ENCODE results near the gene GALNTL6.
A peak's percentile ranks its signal among the peaks of the same experiment; 100 is the strongest.

GALNTL6 gene

GRCh38 chr4:172578712-172579111, 765.5 kb downstream of the GALNTL6 start:
- DNase-seq, result no peak

DNA sequence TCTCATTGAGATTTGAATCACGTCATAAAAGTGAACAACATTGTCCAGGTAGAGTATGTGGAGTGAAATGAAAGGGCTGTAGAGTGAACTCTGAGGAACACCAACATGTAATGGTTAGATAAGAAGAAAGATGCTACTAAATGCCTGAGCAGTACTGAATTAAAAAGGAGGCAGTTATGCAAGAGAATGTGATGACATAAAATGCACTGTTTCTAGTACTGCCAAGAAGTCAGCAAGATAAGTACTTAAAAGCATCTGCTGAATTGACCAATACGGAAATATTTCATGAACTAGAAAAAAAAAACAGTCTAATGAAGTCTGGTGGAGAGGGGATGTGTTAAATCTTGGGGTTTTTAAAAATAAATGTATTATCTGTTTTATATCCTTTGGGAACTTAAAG, 771.6 kb downstream of the GALNTL6 start:
- no peak for DNase-seq

DNA sequence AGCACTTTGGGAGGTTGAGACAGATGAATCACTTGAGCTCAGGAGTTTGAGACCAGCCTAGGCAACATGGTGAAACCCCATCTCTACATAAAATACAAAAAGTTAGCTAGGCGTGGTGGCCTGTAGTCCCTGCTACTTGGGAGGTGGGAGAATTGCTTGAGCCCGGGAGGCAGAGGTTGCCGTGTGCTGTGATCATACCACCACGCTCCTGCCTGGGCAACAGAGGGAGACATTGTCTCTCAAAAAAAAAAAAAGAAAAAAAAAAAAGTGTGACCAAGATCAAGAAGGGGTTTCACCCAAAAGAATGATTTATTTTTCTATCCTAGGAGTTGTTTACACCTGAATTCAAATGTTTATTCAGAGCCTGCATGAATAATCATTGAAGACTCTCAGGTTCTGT, 783.0 kb downstream of the GALNTL6 start:
- no peak for DNase-seq

DNA sequence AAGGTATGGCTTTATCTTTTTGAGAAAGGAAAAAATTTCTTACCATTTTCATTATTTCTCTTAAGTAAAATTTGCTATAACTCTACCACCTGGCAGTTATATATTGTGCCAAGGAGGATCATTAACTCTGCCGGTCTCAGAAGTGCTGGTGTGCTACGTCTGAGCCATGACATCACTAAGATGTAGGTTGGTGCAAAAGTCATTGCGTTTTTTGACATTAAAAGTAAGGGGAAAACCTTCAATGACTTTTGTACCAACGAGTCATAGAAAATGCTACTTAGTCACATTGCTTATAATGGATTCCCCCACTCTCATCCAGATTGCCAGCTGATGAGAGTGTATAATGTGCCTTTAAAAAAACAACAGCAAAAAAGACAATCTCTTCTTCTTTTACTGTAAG, 786.4 kb downstream of the GALNTL6 start:
- peak; percentile 6 for DNase-seq

- no peak for DNase-seq
These were observed 788.0 kb downstream of the GALNTL6 start for GRCh38 chr4:172601195-172601594.

- DNase-seq, result no peak
These were observed 806.0 kb downstream of the GALNTL6 start for GRCh38 chr4:172619218-172619617.

GRCh38 chr4:172619798-172620197, 806.6 kb downstream of the GALNTL6 start:
- no peak for DNase-seq

DNA sequence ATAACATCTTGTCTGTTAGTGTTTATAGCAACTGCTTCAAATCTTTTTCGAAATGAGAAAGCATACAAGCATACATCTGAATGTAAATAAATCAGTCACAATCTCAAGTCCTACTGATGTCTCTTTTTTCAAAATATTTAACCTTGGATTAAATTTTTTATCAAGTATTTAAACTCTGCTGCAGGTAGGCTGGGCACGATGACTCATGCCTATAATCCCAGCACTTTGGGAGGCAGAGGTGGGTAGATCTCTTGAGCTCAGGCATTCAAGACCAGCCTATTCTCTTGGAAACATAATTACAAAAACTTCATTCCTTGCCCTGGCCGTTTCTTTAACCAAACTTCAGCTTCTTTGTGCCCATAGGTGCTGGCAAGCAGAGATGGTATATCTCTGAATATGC, 815.1 kb downstream of the GALNTL6 start:
- no peak for DNase-seq

DNA sequence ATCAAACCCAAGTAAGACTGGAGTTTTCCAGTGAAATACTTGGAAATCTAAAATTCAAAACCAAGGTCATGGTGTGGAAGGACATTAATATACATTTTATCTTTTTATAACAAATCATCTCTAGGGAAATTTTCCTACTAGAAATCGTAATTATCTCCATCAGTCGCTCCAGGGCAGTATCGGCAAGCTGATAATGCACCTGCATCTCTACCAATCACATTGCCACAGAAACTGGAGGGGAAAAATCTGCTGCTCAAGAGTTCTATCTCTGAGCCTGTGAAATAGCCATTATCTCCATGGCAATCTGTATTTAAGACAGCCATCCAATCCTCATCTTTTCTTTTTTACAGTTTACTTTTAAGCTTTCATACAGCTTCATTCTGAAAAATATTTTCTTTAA, 817.1 kb downstream of the GALNTL6 start:
- no peak for DNase-seq

GRCh38 chr4:172631832-172632231, 818.6 kb downstream of the GALNTL6 start:
- no peak for DNase-seq

DNA sequence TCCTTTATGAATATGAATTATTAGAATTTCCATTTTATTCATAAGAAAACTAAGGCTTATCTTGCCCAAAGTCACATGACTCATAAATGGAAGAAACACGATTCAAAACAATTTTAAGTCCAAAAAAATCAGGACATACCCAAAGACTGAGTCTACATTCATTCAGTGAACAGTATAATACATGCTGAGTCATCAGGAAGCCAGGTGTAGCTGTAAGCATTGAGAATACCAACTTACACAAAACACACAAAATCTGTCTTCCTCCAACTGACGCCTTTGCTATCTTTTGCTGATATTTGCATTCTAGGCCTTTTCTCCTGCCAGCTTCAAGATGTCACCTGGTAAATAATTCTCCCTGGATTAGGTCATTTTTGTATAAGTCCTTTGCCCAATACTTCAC, 835.3 kb downstream of the GALNTL6 start:
- peak; percentile 2 for DNase-seq

DNA sequence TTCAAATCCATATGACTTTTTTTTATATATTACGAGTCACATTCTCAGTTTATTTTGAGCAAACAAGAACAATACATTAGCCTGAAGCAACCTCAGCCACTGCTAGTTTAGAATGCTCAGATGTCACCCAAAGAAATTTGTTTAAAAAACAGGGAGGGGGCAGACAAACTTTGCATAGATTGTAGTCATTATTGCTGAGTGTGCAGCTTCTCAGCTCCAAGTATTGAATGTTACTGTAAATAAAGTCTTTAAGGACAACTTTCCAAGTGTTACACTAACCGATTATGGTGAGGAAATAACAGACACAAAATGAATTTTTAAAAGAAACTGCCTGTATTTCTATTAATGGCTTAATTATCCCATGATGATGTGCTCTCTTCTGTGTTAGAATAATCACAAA, 835.9 kb downstream of the GALNTL6 start:
- no peak for DNase-seq

DNA sequence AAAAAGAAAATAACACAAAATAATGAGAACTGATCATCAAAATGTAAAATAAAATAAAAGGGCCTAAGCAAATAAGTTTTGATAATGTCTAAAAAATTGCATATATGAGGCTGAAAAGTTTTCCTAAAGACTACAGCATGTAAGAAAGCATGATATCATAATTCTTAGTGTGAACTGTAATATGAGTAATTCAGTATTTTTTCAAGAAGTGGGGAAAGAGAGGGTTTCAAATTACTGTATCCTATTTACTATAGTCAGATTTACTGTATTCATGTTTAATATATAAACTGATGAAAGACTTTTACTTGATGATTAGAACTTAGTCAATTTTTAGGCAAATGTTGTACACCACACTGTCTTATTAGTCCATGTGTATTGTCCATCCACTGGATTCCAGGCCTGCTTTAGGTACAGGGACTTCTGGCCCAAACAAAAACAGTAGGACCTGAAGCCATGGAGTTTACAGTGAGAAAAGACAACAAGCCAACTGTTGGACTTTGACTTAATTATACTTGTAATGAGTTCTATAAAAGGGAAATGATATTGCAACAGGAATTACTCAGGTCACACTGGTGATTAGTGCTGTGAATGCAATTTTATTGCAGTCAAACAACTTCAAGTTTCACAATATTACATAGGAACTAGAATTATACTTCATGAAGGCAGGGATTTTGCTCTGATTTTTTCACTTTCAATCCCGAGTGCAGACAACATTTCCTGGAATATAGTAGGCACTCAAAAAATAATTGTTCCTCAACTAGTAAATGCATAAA, 837.7 kb downstream of the GALNTL6 start:
- DNase-seq, result no peak

DNA sequence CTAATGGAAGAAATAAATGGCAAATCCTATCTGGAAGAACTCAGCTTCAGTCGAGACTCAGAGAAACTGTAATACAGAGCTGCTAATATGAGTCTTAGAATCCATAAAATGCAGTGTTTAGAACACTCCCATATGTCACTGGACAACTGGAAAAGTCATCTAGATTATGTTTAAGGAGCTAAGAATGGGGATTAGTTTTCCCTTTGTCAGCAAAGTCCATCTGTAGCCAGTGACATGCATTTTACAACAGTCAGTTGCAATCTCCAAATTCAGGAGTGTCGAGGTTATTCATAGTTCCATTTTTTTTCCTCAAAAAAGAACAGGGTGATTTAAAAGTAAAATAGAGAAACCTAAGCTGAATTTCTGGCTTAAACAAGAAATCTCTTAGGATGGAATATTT, 838.8 kb downstream of the GALNTL6 start:
- no peak for DNase-seq

- no peak for DNase-seq
These were observed 839.2 kb downstream of the GALNTL6 start for GRCh38 chr4:172652369-172652768.

DNA sequence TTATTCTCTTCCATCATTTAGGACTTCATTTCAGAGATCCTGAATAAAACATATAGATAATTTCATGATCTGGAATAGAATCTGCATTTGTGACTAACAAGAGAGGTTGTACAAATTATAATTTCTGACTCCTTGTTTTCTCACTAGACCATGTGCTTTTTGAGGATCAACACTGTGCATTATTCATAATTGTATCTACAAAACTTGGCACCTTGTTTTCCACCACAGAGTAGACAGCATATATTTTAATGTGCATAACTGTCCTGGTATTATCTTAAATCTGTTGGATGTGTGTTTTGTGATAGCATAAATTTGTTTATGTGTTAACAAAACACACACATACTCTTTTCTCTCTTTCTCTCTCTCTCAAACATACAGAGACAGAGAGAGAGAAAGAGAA, 840.5 kb downstream of the GALNTL6 start:
- DNase-seq, result no peak

DNA sequence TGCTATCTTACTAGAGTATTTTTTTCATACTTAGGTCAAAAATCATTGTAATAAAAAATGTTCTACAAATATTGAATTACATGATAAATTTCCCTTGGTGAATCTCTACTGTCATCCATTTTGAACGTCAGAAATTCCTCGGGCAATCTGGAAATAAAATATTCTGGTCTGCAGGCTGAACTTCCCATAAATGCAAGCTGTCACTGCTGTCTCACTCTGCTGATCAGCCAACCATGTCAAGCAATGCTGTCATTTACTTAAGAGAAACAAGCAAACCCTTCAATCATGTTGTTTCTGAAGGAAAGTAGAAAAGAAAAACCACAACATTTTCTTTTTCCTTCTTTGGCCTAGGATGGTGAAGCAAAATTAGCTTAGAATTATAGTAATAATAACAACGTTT, 841.3 kb downstream of the GALNTL6 start:
- DNase-seq, result no peak

- no peak for DNase-seq
These were observed 842.9 kb downstream of the GALNTL6 start for GRCh38 chr4:172656055-172656454.

DNA sequence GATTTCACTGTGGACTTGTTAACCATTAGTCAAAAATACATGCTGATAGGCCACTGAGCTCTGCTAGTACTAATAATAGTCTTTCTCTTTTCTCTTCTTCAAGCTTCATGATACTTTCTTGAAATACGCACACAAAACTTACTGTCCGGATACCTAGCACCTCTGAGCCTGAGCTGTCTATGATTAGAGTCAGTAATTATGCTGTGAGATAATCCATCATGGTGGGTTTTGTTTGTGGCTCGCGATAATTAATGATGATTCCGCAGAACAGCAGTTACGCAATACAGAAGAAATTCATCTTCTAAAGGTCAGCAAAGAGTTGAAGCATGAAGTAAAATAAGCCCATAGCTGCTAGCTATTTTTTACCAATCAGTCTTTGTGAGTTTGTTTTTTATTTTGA, 843.9 kb downstream of the GALNTL6 start:
- no peak for DNase-seq

GRCh38 chr4:172660251-172660650, 847.0 kb downstream of the GALNTL6 start:
- no peak for DNase-seq

- DNase-seq, result no peak
These were observed 848.9 kb downstream of the GALNTL6 start for GRCh38 chr4:172662113-172662512.

GRCh38 chr4:172666711-172667368, 853.6 kb downstream of the GALNTL6 start:
- peak; percentile 4 for DNase-seq

DNA sequence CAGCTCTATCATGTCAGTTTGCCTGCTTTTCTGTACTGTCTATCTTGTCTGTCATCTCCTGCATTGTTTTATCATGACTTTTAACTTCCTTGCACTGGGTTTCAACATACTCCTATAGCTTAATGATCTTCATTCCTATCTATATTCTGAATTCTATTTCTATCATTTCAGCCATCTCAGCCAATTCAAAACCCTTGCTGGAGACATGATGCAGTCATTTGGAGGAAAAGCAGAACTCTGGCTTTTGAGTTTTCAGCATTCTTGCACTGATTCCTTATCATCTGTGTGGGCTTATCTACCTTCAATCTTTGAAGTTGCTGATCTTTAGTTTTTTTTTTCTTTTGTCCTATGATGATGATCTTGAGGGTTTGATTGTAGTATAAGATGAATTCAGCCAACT, 861.6 kb downstream of the GALNTL6 start:
- DNase-seq, result no peak

- no peak for DNase-seq
These were observed 862.0 kb downstream of the GALNTL6 start for GRCh38 chr4:172675232-172675631.

DNA sequence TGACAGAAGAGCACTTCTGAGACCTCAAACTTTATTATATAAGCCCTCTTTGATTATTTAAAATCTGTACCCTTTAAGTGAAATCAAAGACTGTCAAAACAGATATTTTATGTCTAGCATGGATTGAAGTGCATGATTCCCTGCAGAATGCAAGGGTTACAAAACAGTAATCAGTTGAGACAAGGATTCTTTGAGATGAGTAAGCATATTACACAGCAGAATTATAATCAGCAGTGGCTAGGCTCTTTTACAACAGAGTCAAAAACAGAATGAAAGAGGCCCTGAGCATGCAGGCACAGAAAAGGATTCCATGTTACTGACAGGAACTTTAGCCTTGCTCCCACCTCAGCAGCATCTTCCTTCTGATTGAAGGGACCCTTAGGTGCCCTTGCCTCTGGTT, 867.5 kb downstream of the GALNTL6 start:
- DNase-seq, result no peak

Measured in fibroblast of skin of back (primary cell).